ENCODE measurements around the gene RUBCNL.

Gene RUBCNL

GRCh38 chr13:46341112-46341711 lies 45.8 kb downstream of the RUBCNL start:
- in situ Hi-C loops (cut with HindIII; ENCODE audit: low sequenced_read_pairs): no loop called here

DNA sequence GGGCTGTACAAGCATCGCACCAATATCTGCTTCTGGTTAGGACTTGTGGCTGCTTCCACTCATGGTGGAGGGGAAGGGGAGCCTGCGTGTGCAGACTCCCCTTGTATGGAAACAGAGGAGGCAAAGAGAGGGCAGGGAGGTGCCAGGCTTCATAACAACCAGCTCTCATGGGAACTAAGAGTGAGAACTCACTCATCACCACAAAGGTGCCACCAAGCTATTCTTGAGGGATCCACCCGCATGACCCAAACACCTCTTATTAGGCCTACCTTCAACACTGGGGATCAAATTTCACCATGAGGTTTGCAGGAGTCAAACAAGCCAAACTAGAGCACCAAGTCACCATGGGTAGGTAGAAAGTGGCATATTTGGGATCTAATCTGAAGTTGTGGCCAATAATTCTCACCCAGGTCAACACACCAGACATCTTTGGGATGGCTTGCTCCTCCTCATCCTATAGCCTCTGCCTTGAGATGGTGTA lies 46.4 kb downstream of the RUBCNL start:
- in situ Hi-C loops (cut with HindIII; ENCODE audit: low sequenced_read_pairs): no loop called here

DNA sequence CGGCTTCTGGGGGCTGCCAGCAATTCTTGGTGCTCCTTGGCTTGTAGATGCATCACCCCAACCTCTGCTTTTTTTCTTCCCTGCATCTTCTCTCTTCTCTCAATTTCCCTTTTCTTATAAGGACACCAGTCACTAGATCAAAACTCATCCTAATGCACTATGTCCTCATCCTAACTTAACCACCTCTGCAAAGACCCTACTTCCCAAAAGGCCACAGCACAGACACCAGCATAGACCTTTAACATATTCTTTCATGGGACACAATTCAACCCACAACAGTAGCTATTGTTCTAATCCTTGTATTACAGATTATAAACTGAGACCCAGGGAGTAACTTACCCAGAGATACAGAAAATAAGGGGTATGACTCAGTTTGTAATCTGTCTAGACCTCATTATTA lies 47.0 kb downstream of the RUBCNL start:
- in situ Hi-C loops (cut with HindIII; ENCODE audit: low sequenced_read_pairs): no loop called here

- in situ Hi-C loops (cut with HindIII; ENCODE audit: low sequenced_read_pairs): no loop called here
Measured at GRCh38 chr13:46339035-46339666, 47.9 kb downstream of the RUBCNL start.

GRCh38 chr13:46337700-46338099 lies 49.4 kb downstream of the RUBCNL start:
- in situ Hi-C loops (cut with HindIII; ENCODE audit: low sequenced_read_pairs): no loop called here

DNA sequence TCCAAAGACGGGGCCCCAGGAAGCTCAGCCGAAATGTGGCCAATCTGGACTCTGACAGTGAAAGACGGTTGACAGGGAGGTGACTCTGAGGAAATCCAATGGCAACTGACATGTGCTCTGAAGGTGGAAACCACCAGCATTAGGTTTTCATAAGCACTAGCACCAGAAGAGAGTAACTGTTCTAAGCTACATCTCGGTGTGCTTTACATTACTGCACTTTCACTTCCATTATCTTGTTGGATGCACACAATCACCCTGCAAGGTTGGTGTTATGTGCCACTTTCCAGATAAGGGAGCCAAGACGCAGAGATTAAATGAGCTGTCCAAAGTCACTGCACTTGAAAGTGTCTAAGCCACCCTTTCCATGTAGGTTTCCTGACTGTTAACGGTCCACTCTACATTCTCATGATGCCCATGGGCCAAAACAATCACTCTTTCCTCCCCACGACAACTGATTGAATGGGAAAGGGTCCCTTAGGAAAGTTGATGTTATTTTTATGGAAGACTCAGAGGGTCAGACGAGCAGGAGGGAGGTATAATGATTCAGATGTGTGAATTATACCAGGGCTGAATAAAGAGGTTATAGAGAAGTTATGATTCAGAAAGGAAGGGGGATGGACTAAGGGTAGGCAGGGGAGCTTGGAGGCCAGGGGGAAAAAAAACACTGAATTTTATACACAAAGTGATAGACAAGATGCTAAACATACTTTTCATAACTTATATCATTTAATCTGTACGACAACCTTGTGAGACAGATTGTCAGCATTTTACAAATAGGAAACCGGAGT lies 52.8 kb downstream of the RUBCNL start:
- in situ Hi-C loops (cut with HindIII; ENCODE audit: low sequenced_read_pairs): no loop called here

DNA sequence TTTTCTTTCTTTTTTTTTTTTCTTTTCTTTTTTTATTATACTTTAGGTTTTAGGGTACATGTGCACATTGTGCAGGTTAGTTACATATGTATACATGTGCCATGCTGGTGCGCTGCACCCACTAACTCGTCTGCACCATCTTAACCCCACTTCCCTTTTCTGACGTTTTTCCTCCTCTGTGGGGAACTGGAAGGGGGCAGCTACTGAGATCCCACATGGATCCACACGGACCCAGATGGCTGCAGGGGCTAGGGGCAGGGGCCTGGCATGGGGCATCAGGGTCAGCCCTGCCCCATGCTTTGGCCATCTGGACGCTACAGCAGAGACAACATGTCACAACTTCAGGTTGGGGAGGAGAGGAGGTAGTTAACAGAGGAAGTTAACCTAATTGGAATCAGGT lies 54.3 kb downstream of the RUBCNL start:
- in situ Hi-C loops (cut with HindIII; ENCODE audit: low sequenced_read_pairs): no loop called here

GRCh38 chr13:46329624-46330023 lies 57.4 kb downstream of the RUBCNL start:
- in situ Hi-C loops (cut with HindIII; ENCODE audit: low sequenced_read_pairs): no loop called here

- in situ Hi-C loops (cut with HindIII; ENCODE audit: low sequenced_read_pairs): no loop called here
Measured at GRCh38 chr13:46327246-46327645, 59.8 kb downstream of the RUBCNL start.

GRCh38 chr13:46324976-46325375 lies 62.1 kb downstream of the RUBCNL start:
- in situ Hi-C loops (cut with HindIII; ENCODE audit: low sequenced_read_pairs): no loop called here

DNA sequence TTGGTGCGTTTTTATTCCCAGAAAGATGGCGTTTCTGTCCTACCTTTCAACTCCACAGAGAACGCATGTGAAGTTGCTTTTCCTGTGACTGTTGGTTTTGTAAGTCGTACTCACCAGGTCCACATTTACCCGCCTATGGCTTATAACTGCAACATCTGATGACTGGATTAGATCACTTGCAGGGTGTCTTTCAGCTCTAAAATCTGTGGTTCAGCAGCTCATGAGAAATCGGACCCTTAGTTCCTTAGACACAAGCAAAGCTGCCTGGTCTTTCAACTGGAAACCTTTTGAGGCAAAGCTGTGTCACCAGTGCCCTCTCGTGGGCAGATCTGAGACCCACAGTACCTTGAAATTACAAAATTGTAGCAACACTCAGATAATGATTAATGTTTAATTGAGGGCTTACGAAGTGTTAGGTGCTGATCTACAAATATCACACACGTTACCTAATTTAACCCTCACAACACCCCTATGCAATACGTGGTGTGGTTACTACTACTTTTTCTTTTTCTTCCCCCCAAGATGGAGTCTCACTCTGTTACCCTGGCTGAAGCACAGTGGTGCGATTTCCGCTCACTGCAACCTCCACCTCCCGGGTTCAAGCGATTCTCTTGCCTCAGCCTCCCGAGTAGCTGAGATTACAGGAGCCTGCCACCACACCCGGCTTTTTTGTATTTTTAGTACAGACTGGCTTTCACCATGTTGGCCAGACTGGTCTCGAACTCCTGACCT lies 65.4 kb downstream of the RUBCNL start:
- in situ Hi-C loops (cut with HindIII; ENCODE audit: low sequenced_read_pairs): no loop called here

- in situ Hi-C loops (cut with HindIII; ENCODE audit: low sequenced_read_pairs): no loop called here
Measured at GRCh38 chr13:46320821-46321220, 66.2 kb downstream of the RUBCNL start.

- in situ Hi-C loops (cut with HindIII; ENCODE audit: low sequenced_read_pairs): no loop called here
Measured at GRCh38 chr13:46320406-46320805, 66.6 kb downstream of the RUBCNL start.

DNA sequence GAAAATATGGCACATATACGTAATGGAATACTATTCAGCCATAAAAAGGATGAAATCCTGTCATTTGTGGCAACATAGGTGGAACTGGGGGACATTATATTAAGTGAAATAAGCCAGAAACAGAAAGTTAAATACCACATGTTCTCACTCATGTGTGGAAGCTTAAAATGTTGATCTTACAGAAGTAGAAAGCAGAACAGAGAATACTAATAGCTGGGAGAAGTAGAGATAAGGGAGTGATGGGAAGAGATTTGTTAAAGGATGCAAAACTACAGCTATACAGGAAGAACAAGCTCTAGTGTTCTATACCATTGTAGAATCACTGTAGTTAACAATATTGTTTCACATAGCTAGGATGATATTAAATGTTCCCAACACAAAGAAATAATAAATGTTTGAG lies 68.1 kb downstream of the RUBCNL start:
- in situ Hi-C loops (cut with HindIII; ENCODE audit: low sequenced_read_pairs): no loop called here

GRCh38 chr13:46317120-46317519 lies 69.9 kb downstream of the RUBCNL start:
- in situ Hi-C loops (cut with HindIII; ENCODE audit: low sequenced_read_pairs): no loop called here

DNA sequence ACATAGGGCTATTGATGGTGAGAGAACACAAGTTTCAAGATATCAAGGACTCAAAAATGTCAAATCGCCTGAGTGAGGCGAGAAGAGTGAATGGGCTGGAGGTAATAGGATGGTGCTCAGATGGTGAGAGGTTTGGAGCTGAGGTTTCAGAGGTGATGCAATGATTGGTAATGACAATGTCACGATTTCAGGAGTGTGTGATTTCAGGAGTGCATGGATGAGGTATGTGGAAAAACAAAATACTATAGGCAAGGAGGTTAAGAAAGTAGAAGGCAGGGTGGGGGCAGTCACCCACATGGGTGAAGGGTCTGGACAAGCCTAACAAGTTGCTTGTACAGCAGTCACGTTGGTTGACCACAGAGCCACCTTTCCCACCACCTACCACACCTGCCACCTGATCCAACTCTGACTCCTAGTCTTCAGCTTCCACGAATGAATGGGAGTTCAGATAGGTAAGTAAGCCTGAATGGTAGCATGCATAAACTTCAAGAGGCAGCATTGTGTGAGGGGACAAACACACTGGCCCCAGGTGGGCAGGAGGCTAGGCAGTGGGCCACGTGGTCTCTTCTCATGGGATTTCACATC lies 71.5 kb downstream of the RUBCNL start:
- in situ Hi-C loops (cut with HindIII; ENCODE audit: low sequenced_read_pairs): no loop called here

DNA sequence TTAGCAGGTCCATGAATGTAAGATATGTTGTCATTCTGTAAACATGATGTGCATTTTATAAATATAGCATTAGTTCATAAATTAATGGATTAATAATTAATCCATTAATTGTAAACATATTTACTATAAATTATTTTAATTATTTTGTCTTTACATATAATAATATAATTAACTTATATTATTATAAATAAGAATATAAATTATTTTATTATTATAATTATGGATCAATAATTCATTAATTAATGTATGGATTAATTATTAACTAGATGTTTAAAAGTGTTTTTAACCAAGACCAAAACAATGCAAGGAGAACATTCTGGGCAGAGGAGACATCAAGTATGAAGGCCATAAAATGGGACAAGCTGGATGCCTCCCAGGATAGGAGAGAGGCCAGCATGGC lies 72.0 kb downstream of the RUBCNL start:
- in situ Hi-C loops (cut with HindIII; ENCODE audit: low sequenced_read_pairs): no loop called here

DNA sequence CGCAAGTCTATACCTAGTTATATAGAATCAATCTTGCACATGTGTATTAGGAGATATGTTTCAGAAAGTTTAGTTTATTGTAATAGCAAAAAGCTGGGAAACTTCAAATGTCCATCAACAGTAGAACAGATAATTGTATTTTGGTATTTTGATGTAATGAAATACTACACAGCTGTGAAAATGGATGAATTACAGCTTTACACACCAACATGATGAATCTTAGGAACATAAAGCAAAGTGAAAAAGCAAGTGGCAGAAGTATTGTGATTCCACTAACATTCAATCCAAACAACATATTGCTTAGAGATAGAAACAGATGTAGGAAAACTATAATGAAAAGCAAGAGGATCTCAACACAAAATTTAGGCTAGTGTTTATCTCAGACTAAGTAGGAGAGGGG lies 72.5 kb downstream of the RUBCNL start:
- in situ Hi-C loops (cut with HindIII; ENCODE audit: low sequenced_read_pairs): no loop called here

DNA sequence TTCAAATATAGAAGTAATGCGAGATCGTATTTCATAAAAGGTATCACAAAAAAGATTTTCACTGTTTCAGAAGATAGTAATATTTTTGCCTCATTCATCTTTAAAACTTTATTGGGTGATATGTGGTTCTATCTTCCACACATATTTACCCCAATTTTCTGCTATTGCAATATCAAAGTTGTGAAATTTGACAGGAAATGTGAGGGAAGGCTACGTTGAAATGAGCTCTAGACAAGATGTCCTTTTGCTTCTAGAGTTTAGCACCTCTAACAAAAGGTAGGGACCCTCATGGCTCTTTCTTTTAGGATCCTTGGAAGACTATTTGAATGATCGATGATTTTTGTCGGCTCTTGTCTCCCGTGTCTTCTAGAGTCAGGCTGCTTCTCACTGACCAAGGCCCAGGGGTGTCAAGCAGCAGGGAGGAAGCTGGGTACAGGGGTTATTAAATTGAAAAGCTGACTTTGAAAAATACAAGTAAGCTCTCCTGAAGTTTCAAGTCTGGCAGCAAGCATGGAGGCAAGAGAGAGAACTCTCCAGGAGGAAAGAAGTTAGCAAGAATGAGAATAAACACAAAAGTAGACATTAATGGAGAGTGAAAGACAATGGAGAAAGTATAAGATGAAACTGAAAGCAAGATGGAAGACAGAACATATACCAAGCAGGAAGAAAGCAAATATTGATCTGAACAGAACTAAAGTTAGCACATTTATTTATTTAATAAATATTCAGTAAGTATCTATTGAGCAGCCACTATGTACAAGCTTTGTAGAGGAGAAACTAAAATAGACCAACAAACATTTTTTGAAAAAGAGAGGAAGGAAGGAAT lies 73.4 kb downstream of the RUBCNL start:
- in situ Hi-C loops (cut with HindIII; ENCODE audit: low sequenced_read_pairs): no loop called here

DNA sequence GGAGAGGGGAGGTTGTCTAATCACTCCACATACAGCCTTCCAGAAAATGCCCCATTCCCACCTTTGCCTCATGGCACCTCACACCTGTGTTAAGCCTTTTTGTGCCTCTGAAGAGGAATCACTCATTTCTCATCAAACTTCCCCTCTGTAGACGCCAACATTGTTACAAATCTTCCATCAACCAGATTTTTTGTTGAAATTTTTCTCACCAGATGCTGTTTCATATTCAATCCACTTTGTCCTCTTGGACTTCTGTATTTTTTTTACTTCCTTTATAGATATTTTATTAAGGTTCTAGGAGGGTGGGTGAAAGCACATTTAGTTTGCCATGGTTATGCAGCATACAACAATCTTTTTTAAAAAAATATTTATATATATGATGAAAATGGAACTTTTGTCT lies 74.0 kb downstream of the RUBCNL start:
- in situ Hi-C loops (cut with HindIII; ENCODE audit: low sequenced_read_pairs): no loop called here
